Psoas muscle (tissue), 8 donors: ENCODE data around the gene TBCD. TPM values are rescaled to one million over a fixed set of nuclear protein-coding genes. Genes with fewer than 3 reads are reported as not detected.

Experiments
- ATAC-seq, 4 donors: fragments of 200-7000 bp; cut with Tn5 transposase; one replicate each; pipeline ENCODE4 v1.9.1; 2020; ENCODE audit warnings: moderate library complexity in 3 of 4, mild to moderate bottlenecking in 2 of 4
- DNase-seq, 2 donors: peaks; one replicate each; pipeline ENCODE4 v3.0.0-alpha.2; 2020
- H3K27ac ChIP-seq: fragments of 200-600 bp; one replicate; pipeline ENCODE4 v1.8.0; 2022
- H3K27me3 ChIP-seq, 3 donors: fragments of 200-600 bp in 1 of 3; one replicate each; pipeline versions ENCODE4 v1.6.1 to v1.8.0; 2013 to 2022; ENCODE audit warnings: low read length in 2 of 3, mild to moderate bottlenecking in 2 of 3, moderate library complexity in 1 of 3; ENCODE audit not compliant: insufficient read depth in 3 of 3
- H3K36me3 ChIP-seq, 2 donors: fragments of 200-600 bp in 1 of 2; one replicate each; pipeline versions ENCODE4 v1.6.1 to v1.8.0; 2013 to 2022; ENCODE audit warnings: low read depth in 1 of 2, mild to moderate bottlenecking in 1 of 2, moderate library complexity in 1 of 2; ENCODE audit not compliant: insufficient read depth in 1 of 2
- H3K4me1 ChIP-seq: fragments of 200-600 bp; one replicate; pipeline ENCODE4 v1.8.0; 2022
- H3K4me3 ChIP-seq: fragments of 200-600 bp; one replicate; pipeline ENCODE4 v1.8.0; 2022; ENCODE audit warnings: mild to moderate bottlenecking
- H3K9me3 ChIP-seq: fragments of 200-600 bp; one replicate; pipeline ENCODE4 v1.8.0; 2022
- CTCF ChIP-seq: fragments of 200-600 bp; IDR thresholded peaks from one replicate; pipeline ENCODE4 v1.8.0; 2022; ENCODE audit warnings: antibody characterized with exemption
- WGBS, 3 donors: extraction: QIAGEN DNeasy Blood & Tissue Kit; methylation state at CpG; one replicate each; pipeline versions ENCODE4 v1.1.6 to v1.1.7; 2013; 5-methylcytosine and 5-hydroxymethylcytosine counted together
- intact Hi-C, 2 donors: fragments of 100-400 bp; cut with DNase I; formaldehyde crosslinking; loops; one replicate each; pipeline versions ENCODE4 v1.11.0 to v1.14.2; 2022
- polyA plus RNA-seq, 3 donors: library from polyadenylated mRNA; stranded (reverse); fragments of 200-250 nt; gene quantifications; one replicate each; pipeline ENCODE4 v1.2.3, GENCODE V29; 2013
- total RNA-seq, 4 donors: library from RNA; stranded (reverse); fragmentation: NEBNext Ultra II Directional in 2 of 4; extraction: Animal tissue kit (Norgen Biotek cat#: 25700) in 2 of 4; gene quantifications; one replicate each; pipeline versions ENCODE4 v1.2.1 to v1.2.4, GENCODE V29; 2021 to 2023
- donor health status: healthy with polysubstance abuse.
- donor health status: DM: no; HTN: no; CAD: no; lungs with moderate emphysema.
- donor health status: Bipolar disorder and iron deficiency.
- donor health status: healthy.
- donor health status: DM: yes; HTN: yes; CAD: no.
- donor health status: DM: no; HTN: no; CAD: no.
- donor health status: DM: no; HTN: no; CAD: no.
- donor health status: DM: yes; HTN: yes; CAD: no.

Gene TBCD
- total and polyA plus RNA-seq, 7 donors, result 28.2 to 65.0 (median 36.5) TPM

GRCh38 chr17:82751171-82751570 is 694 bp upstream of the TBCD start:
- H3K36me3 ChIP-seq, result peaks cover 0 to 1% of the 10 kb centered on the region in 2 donors
- intact Hi-C loops, result no loop called here
- TF ChIP-seq CTCF, result no peak
- peak overlapping the region; percentile 79 for H3K27ac ChIP-seq
- H3K4me1 ChIP-seq, result peaks cover 6% of the 10 kb centered on the region
- ATAC-seq, result no peak
- H3K4me3 ChIP-seq, result peak overlapping the region; percentile 76
- no peaks in the 10 kb centered on the region for H3K9me3 ChIP-seq
- 1 to 5% (median 2%) methylated on average over 22 to 54 of the region's 56 CpGs for WGBS, 3 donors
- no peak for DNase-seq
- H3K27me3 ChIP-seq, result no peaks in the 10 kb centered on the region

GRCh38 chr17:82752371-82753200 is 721 bp downstream of the TBCD start:
- DNase-seq (peak; percentile 37 to 64), ATAC-seq (peak in 1 of 4 donors; percentile 2)
- H3K36me3 ChIP-seq, result peaks cover 0 to 4% of the 10 kb centered on the region in 2 donors
- WGBS, 3 donors, result 1 to 3% (median 2%) methylated on average over 39 to 72 of the region's 72 CpGs
- H3K27me3 ChIP-seq, result no peaks in the 10 kb centered on the region
- H3K9me3 ChIP-seq, result no peaks in the 10 kb centered on the region
- intact Hi-C loops, result loop anchor here in 1 of 2 donors (2.0 kb wide), 1 partner anchor 34 kb away; no protein-coding TSS in a partner anchor
- no peak for TF ChIP-seq CTCF
- peak overlapping the region; percentile 90 for H3K27ac ChIP-seq
- H3K4me3 ChIP-seq, result peak overlapping the region; percentile 96
- peaks cover 6% of the 10 kb centered on the region for H3K4me1 ChIP-seq

DNA sequence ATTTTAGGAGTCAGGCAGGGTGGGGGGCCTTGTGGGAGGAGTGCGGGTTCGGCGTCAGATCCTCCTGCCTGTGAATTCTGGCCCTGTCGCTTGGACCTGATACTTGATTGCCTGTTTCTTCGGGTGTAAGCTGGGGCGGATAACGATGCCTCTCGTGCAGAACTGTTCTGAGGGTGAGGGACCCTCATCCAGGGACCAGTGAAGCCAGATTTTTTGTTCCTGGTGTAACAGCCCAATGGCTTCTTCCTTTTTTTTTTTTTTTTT is 1.3 kb downstream of the TBCD start:
- WGBS, 3 donors, result 42 to 47% (median 44%) methylated on average over 8 of the region's 8 CpGs
- H3K4me1 ChIP-seq, result peaks cover 6% of the 10 kb centered on the region
- intact Hi-C loops, result loop anchor here in 1 of 2 donors (2.0 kb wide), 1 partner anchor 34 kb away; no protein-coding TSS in a partner anchor
- no peak overlapping the region for H3K27ac ChIP-seq
- H3K27me3 ChIP-seq, result no peaks in the 10 kb centered on the region
- H3K4me3 ChIP-seq, result peak overlapping the region; percentile 96
- H3K36me3 ChIP-seq, result peaks cover 0 to 4% of the 10 kb centered on the region in 2 donors
- ATAC-seq (no peak), DNase-seq (peak in 1 of 2 donors; percentile 30)
- TF ChIP-seq CTCF, result no peak
- no peaks in the 10 kb centered on the region for H3K9me3 ChIP-seq

DNA sequence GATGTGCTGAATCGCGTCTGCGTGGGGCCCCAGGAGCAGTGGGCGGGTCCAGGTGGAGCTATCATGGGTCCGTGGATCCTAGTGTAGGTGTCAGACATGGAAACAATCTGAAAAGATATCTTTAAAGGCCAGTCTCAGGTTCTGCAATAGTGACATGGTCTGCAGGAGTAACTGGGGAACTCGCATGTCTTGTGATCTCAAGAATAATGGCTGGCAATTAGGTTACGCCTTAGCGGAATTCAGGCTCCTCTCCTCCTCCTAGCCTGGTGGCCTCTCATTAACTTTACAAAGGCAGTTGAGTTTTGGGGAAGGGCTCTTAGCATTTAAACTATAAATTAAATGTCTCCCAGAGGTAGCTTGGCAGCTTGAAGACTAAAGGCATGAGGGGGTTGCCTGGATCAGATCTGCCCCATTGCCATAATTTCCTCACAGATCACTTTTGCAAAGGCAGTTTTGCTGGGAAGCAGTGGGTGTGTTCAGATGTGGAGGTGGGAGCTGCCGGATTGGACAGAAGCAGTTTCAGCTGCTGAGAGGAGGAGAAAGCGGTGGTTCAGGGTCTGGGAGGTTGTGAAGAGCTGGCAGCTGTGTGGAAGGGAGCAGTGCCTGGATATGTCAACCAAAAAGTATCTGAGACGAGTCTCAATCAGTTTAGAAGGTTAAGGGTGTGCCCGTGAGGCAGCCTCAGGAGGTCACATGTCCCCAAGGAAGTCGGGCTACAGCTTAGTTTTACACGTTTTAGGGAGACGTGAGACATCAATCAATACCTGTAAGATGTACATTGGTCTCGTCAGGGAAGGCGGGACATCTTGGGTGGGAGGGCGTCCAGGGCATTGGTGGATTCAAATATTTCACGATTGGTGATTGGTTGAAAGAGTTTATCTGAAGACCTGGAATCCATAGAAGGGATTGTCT is 2.7 kb downstream of the TBCD start:
- ATAC-seq (no peak), DNase-seq (peak in 1 of 2 donors; percentile 17)
- Histone ChIP-seq H3K4me1 (peaks cover 6% of the 10 kb centered on the region), H3K9me3 (no peaks in the 10 kb centered on the region), H3K36me3 (peaks cover 0 to 4% of the 10 kb centered on the region in 2 donors), H3K4me3 (no peak overlapping the region), H3K27me3 (no peaks in the 10 kb centered on the region), H3K27ac (no peak overlapping the region)
- no peak for TF ChIP-seq CTCF
- WGBS, 3 donors, result 82 to 89% (median 85%) methylated on average over 19 of the region's 19 CpGs
- intact Hi-C loops, result no loop called here
